HG03159 (cell line): ENCODE measurements around the gene NKD1.
"Not testable (repeated sequence)": the region's sequence is repeated elsewhere in the genome, so short reads cannot be mapped to it uniquely, and the experiment has no call there.

Experiments used
- ATAC-seq: cut with Tn5 transposase; IDR thresholded peaks from one replicate; pipeline ENCODE4 v1.9.1; 2021; ENCODE audit warnings: mild to moderate bottlenecking, moderate library complexity; ENCODE audit not compliant: unreplicated experiment

Gene NKD1

GRCh38 chr16:50575743-50576142 is 27.5 kb downstream of the NKD1 start:
- ATAC-seq, result no peak

GRCh38 chr16:50576403-50577113 is 28.4 kb downstream of the NKD1 start:
- ATAC-seq, result no peak

- no peak for ATAC-seq
Measured at GRCh38 chr16:50578137-50578536, 29.9 kb downstream of the NKD1 start.

GRCh38 chr16:50579373-50579772 is 31.2 kb downstream of the NKD1 start:
- ATAC-seq, result not testable (repeated sequence)

- ATAC-seq, result no peak
Measured at GRCh38 chr16:50580180-50580798, 32.1 kb downstream of the NKD1 start.

- no peak for ATAC-seq
Measured at GRCh38 chr16:50581845-50582244, 33.6 kb downstream of the NKD1 start.

- no peak for ATAC-seq
Measured at GRCh38 chr16:50583211-50583610, 35.0 kb downstream of the NKD1 start.

- ATAC-seq, result no peak
Measured at GRCh38 chr16:50584033-50584722, 36.0 kb downstream of the NKD1 start.

GRCh38 chr16:50585331-50585776 is 37.2 kb downstream of the NKD1 start:
- ATAC-seq, result no peak

- no peak for ATAC-seq
Measured at GRCh38 chr16:50587543-50587942, 39.3 kb downstream of the NKD1 start.

- ATAC-seq, result no peak
Measured at GRCh38 chr16:50588276-50588675, 40.1 kb downstream of the NKD1 start.

- ATAC-seq, result no peak
Measured at GRCh38 chr16:50591209-50591608, 43.0 kb downstream of the NKD1 start.

GRCh38 chr16:50591800-50592771 is 43.9 kb downstream of the NKD1 start:
- ATAC-seq, result no peak

GRCh38 chr16:50592996-50593395 is 44.8 kb downstream of the NKD1 start:
- ATAC-seq, result no peak

GRCh38 chr16:50593410-50594150 is 45.4 kb downstream of the NKD1 start:
- ATAC-seq, result no peak

- no peak for ATAC-seq
Measured at GRCh38 chr16:50594308-50595260, 46.4 kb downstream of the NKD1 start.

- ATAC-seq, result no peak
Measured at GRCh38 chr16:50595859-50596258, 47.7 kb downstream of the NKD1 start.

- ATAC-seq, result no peak
Measured at GRCh38 chr16:50596762-50597450, 48.7 kb downstream of the NKD1 start.
